CD14-positive monocyte (primary cell): ENCODE measurements around the gene TMEM54. TPM values are rescaled to one million over a fixed set of nuclear protein-coding genes. Genes with fewer than 3 reads are reported as not detected.
"Not testable (repeated sequence)": the region's sequence is repeated elsewhere in the genome, so short reads cannot be mapped to it uniquely, and the experiment has no call there.

ENCODE experiments used
- DNase-seq, 3 donors: peaks; one replicate each; pipeline ENCODE4 v3.0.0-alpha.2; 2011 to 2022
- H2AFZ ChIP-seq: 2 replicates; pipeline ENCODE4 v1.6.0; 2012; ENCODE audit warnings: mild to moderate bottlenecking, low read depth, low read length, inconsistent platforms; ENCODE audit not compliant: insufficient read depth, poor library complexity, severe bottlenecking
- H3K27ac ChIP-seq, 2 donors: 1 replicate in 1 of 2; 2 replicates in 1 of 2; pipeline ENCODE4 v1.5.1; 2012 to 2013; ENCODE audit warnings: low read length in 2 of 2, control low read depth in 1 of 2, inconsistent platforms in 1 of 2, low read depth in 1 of 2, mild to moderate bottlenecking in 1 of 2
- H3K27me3 ChIP-seq, 2 donors: one replicate each; pipeline versions ENCODE4 v1.6.0 to v1.6.1; 2011 to 2013; ENCODE audit warnings: low read length in 2 of 2; ENCODE audit not compliant: control insufficient read depth in 2 of 2, insufficient read depth in 2 of 2
- H3K36me3 ChIP-seq, 2 donors: replicated peaks in 1 of 2; 1 replicate in 1 of 2; 2 replicates in 1 of 2; pipeline versions ENCODE4 v1.5.1 to v1.6.1; 2012 to 2013; ENCODE audit warnings: low read length in 2 of 2, control low read depth in 1 of 2, inconsistent platforms in 1 of 2, mild to moderate bottlenecking in 1 of 2; ENCODE audit not compliant: insufficient read depth in 2 of 2, control insufficient read depth in 1 of 2
- H3K4me1 ChIP-seq, 2 donors: 1 replicate in 1 of 2; 2 replicates in 1 of 2; pipeline versions ENCODE4 v1.5.1 to v1.6.1; 2012 to 2013; ENCODE audit warnings: low read length in 2 of 2, control low read depth in 1 of 2, inconsistent platforms in 1 of 2, mild to moderate bottlenecking in 1 of 2, moderate library complexity in 1 of 2; ENCODE audit not compliant: insufficient read depth in 2 of 2, control insufficient read depth in 1 of 2
- H3K4me2 ChIP-seq: replicated peaks from 2 replicates; pipeline ENCODE3; 2012; ENCODE audit warnings: low read length, moderate library complexity, mild to moderate bottlenecking; ENCODE audit not compliant: poor library complexity, severe bottlenecking; ENCODE audit errors: extremely low read depth
- H3K4me3 ChIP-seq, 3 experiments: fragments of 200-600 bp in 1 of 3; sonication (generic) in 1 of 3; replicated peaks in 1 of 3; 1 replicate in 2 of 3; 2 replicates in 1 of 3; pipeline ENCODE4 v1.5.1; 2011 to 2013; ENCODE audit warnings: low read length in 3 of 3, mild to moderate bottlenecking in 3 of 3, control low read depth in 2 of 3, low read depth in 2 of 3, inconsistent platforms in 1 of 3, moderate library complexity in 1 of 3
- H3K79me2 ChIP-seq: 2 replicates; pipeline ENCODE4 v1.6.0; 2012; ENCODE audit warnings: mild to moderate bottlenecking, control low read depth, inconsistent platforms, low read length, moderate library complexity; ENCODE audit not compliant: insufficient read depth
- H3K9ac ChIP-seq: 2 replicates; pipeline ENCODE4 v1.6.0; 2017; ENCODE audit warnings: low read length, mild to moderate bottlenecking; ENCODE audit not compliant: insufficient read depth, poor library complexity, severe bottlenecking
- H3K9me3 ChIP-seq, 2 donors: replicated peaks in 1 of 2; 1 replicate in 1 of 2; 2 replicates in 1 of 2; pipeline versions ENCODE4 v1.5.1 to v1.6.1; 2012 to 2013; ENCODE audit warnings: low read length in 2 of 2, control low read depth in 1 of 2; ENCODE audit not compliant: control insufficient read depth in 1 of 2, insufficient read depth in 1 of 2
- H4K20me1 ChIP-seq: 2 replicates; pipeline ENCODE4 v1.6.0; 2012; ENCODE audit warnings: mild to moderate bottlenecking, low read length, control low read depth, moderate library complexity; ENCODE audit not compliant: insufficient read depth
- H3K27ac Mint-ChIP-seq, 7 donors: one replicate each; pipeline ENCODE4 v1.8.0; 2020; ENCODE audit warnings: mild to moderate bottlenecking in 7 of 7, mixed read lengths in 7 of 7, moderate library complexity in 6 of 7, inconsistent platforms in 2 of 7
- H3K27me3 Mint-ChIP-seq, 3 donors: one replicate each; pipeline ENCODE4 v1.8.0; 2021 to 2022; ENCODE audit warnings: low read depth in 3 of 3, mild to moderate bottlenecking in 3 of 3, mixed read lengths in 3 of 3, moderate library complexity in 3 of 3, inconsistent platforms in 1 of 3
- H3K36me3 Mint-ChIP-seq, 2 donors: one replicate each; pipeline ENCODE4 v1.8.0; 2020; ENCODE audit warnings: mixed read lengths in 2 of 2, inconsistent platforms in 1 of 2, mild to moderate bottlenecking in 1 of 2
- H3K4me1 Mint-ChIP-seq: one replicate; pipeline ENCODE4 v1.8.0; 2020; ENCODE audit warnings: mild to moderate bottlenecking, mixed read lengths
- H3K4me3 Mint-ChIP-seq, 2 donors: one replicate each; pipeline ENCODE4 v1.8.0; 2020; ENCODE audit warnings: mild to moderate bottlenecking in 2 of 2, mixed read lengths in 2 of 2, moderate library complexity in 1 of 2
- H3K9me3 Mint-ChIP-seq, 7 donors: one replicate each; pipeline ENCODE4 v1.8.0; 2020 to 2022; ENCODE audit warnings: mixed read lengths in 7 of 7, mild to moderate bottlenecking in 6 of 7, moderate library complexity in 6 of 7, inconsistent platforms in 2 of 7
- CTCF ChIP-seq: fragments of 200-600 bp; IDR thresholded peaks from one replicate; pipeline ENCODE4 v1.8.0; 2022; ENCODE audit warnings: antibody characterized with exemption, mild to moderate bottlenecking
- WGBS: methylation state at CpG from one replicate; pipeline ENCODE4 v1.1.5; 2013; ENCODE audit warnings: missing lambda C conversion rate; ENCODE audit not compliant: insufficient coverage; 5-methylcytosine and 5-hydroxymethylcytosine counted together
- intact Hi-C, 2 donors: fragments of 100-400 bp; cut with micrococcal nuclease; formaldehyde crosslinking; loops; one replicate each; pipeline versions ENCODE4 v1.15.0 to v1.15.1; 2023
- polyA plus RNA-seq, 3 donors: library from polyadenylated mRNA; depleted of rRNA in 1 of 3; unstranded in 2 of 3; stranded (reverse) in 1 of 3; fragments of 300-500 nt in 2 of 3; fragments of >200 nt in 1 of 3; fragmentation: Illumina TruSeq in 2 of 3; gene quantifications; 1 replicate in 2 of 3; 2 replicates in 1 of 3; pipeline ENCODE4 v1.2.3, GENCODE V29; 2012 to 2021

TMEM54 gene
- polyA plus RNA-seq, 3 donors: 0.08 TPM; not detected in 2

- H3K27ac ChIP-seq: no peak overlapping the region
- H3K4me3 ChIP-seq: no peak overlapping the region
- Mint-ChIP-seq H3K27me3 (peaks cover 19 to 32% (median 30%) of the 10 kb centered on the region in 3 donors), H3K36me3 (peaks cover 1 to 4% of the 10 kb centered on the region in 2 donors), H3K27ac (no peak overlapping the region), H3K4me3 (no peak overlapping the region), H3K4me1 (peaks cover 1% of the 10 kb centered on the region), H3K9me3 (peaks cover 0 to 8% (median 4%) of the 10 kb centered on the region in 7 donors)
- peaks cover 12 to 30% of the 10 kb centered on the region in 2 donors for H3K27me3 ChIP-seq
- no peaks in the 10 kb centered on the region for H3K79me2 ChIP-seq
- intact Hi-C loops: no loop called here
- H3K36me3 ChIP-seq: no peaks in the 10 kb centered on the region
- no peaks in the 10 kb centered on the region for H3K4me1 ChIP-seq
- H3K9me3 ChIP-seq: peaks cover 0 to 4% of the 10 kb centered on the region in 2 donors
- no peak overlapping the region for H3K9ac ChIP-seq
- no CpG with 5 or more reads among the region's 7 CpGs for WGBS
- H2AFZ ChIP-seq: no peak overlapping the region
- no peak for TF ChIP-seq CTCF
- H4K20me1 ChIP-seq: no peaks in the 10 kb centered on the region
- no peak overlapping the region for H3K4me2 ChIP-seq
- no peak for DNase-seq
These were observed 5.5 kb upstream of the TMEM54 start for GRCh38 chr1:32906654-32907053.

DNA sequence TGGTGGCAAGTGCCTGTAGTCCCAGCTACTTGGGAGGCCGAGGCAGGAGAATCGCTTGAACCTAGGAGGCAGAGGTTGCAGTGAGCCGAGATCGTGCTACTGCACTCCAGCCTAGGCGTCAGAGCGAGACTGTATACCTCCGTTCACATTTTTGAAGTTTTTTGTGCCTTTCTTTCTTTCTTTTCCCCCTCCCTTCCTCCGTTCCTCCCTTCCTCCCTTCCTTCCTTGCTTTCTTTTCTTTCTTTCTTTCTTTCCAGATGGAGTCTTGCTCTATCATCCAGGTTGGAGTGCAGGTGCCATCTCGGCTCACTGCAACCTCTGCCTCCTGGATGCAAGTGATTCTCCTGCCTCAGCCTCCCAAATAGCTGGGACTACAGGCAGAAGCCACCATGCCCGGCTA, 4.4 kb upstream of the TMEM54 start:
- H3K27ac ChIP-seq, H3K36me3 Mint-ChIP-seq, DNase-seq, H3K9me3 ChIP-seq, H4K20me1 ChIP-seq, H3K4me1 ChIP-seq, H3K79me2 ChIP-seq, H3K9ac ChIP-seq, H2AFZ ChIP-seq, H3K4me1 Mint-ChIP-seq, intact Hi-C loops, H3K4me3 ChIP-seq, H3K36me3 ChIP-seq, H3K4me2 ChIP-seq: not testable (repeated sequence)
- peak overlapping the region in 1 of 7 donors; percentile 36 for H3K27ac Mint-ChIP-seq
- peak overlapping the region in 1 of 2 donors; percentile 50 for H3K4me3 Mint-ChIP-seq
- H3K9me3 Mint-ChIP-seq: peaks cover 0 to 12% (median 8%) of the 10 kb centered on the region in 7 donors
- WGBS: 85% methylated on average over 9 of the region's 10 CpGs
- peaks cover 18 to 37% of the 10 kb centered on the region in 2 donors for H3K27me3 ChIP-seq
- peaks cover 25 to 41% (median 36%) of the 10 kb centered on the region in 3 donors for H3K27me3 Mint-ChIP-seq
